Measurements from ENCODE around the gene ZBTB7C.

Gene ZBTB7C

DNA sequence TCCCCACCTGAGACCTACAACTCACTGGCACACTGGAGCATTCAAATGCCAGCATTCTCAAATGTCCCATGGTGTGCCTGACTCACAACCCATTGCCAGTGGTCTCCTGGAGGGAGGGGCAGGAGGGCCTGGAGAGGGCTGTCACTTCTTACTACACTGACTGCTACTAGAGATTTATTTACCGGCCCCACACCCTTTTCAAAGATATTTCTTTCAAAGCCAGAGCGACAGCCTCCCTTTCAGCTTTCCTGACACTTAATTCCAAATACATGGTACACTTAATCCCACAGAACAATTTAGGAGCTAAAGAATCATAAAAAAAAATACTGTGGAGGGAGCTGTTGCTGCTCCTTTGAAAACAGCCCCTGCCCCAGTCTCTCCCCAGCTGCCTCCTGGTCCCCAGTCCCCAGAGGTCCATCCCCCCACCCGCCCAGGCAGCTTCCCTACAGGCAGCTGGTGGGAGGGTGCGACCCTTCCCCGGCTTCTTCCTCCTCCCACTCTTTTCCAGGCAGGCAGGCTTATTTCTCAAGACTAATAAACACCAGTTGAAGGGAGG is 349.6 kb downstream of the ZBTB7C start:
- DNase-seq (ENCODE audit: low spot score) = no peak

DNA sequence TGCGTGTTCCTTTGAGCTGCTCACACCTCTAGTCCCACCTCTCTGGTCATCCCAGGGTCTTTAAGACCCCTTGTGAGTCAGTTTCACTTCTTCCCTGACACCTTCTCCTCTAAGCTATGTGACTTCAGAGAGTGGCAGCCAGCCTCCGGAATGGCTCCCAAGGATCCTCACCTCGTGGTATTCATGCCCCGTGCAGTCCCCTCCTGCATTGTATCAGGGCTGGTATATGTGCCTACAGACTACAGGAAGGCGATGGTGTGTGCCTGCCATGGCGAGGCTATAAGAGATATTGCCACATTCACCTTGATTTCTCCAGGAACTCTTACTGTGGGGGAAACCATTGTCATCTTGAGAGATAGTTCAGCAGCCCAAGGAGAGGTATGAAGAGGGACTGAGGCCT is 350.7 kb downstream of the ZBTB7C start:
- DNase-seq (ENCODE audit: low spot score) = no peak

DNA sequence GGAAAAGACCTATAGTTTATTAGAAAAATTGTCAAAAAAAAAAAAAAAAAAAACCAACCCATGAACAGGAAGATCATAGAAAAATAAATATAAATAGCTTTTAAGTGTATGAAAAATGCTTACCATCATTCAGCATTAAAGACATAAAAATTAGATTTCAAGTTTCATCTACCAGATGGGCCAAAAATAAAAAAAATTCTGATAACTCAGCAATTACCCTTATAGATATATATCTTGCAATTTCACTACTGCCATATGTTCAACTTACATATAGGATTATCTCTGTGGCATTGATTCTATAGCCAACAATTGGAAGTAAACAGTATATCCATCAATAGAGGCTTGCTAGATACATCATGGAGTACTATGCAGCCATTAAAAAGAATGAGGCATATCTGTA is 352.2 kb downstream of the ZBTB7C start:
- DNase-seq (ENCODE audit: low spot score) = no peak

DNA sequence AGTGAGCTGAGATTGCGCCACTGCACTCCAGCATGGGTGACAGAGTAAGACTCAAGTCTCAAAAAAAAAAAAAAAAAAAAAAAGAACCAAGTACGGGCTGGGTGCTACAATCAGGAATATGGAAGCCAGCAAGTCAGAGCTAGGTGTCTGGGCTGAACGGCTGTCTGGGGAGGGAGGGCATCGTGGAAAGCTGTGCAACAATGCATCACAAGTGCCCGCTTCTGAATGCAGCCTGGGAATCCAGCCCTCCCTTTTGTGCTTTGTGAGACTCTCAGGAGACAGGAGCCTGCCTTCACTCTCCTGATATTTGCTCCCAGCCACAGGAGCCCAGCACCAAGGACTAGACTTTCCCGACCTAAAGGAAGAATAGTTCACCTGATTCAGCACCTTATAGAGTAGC is 353.8 kb downstream of the ZBTB7C start:
- no peak for DNase-seq (ENCODE audit: low spot score)

DNA sequence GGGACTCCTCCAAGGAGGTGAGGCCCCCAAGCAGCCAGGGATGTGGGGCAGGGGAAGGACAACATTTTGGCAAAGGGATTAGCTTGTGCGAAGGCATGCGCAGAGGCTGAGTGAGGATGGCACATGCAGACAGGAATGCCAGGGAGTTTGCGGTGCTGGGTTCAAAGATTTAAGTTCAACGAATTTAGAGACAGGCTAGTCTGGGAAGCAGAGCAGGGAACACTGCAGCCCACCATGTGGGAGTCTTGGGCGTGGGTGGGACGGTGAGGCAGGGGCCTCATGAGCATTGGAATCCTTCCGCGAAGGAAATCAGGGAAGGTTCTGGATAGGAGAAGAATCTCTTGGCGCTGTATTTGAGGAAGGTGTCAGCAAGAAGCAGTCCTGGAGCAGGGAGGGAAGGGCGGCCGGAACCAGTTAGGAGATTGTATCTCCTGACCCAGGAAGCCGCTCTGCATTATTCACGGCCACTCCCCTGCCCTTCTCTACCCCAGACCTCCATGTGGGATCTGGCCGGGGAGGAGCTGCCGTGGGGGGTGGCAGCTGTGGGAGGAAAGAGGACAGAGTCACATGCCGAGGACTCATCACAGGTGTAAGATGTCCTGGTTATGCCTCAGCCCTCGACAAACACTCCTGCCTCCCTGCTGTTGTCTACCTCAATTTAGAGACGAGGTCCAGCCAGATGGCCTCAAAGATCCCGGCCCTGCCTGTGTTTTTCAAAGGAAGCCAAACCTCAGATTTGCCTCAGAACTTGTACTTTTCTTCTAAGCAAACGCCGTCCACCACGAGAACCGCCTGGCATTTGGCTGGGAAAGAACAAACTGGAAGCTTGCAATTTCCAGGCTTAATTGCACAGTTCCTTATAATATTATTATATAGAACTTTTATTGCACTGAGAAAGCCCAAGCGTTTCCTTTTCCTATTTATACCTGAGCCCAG is 355.0 kb downstream of the ZBTB7C start:
- DNase-seq (ENCODE audit: low spot score) = peak; percentile 23

DNA sequence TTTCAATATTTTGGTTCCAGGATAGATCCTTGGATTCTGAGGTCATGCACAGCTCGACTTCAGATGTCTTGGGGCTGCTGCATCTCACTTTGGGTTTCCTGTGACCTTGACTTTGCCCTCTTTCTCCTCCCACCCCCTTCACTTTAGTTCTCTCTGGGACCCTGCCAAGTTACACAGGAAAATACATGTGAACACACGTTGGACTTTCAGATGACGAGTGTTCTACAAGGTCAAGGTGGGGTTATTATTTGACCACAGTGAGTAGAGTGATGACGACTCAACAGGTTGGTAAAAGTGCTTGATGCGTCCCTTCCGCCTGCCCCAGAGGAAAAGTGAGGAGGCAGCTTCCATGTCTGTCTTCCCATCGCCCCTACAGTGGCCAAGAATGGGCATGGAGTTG is 356.3 kb downstream of the ZBTB7C start:
- DNase-seq (ENCODE audit: low spot score) = no peak

DNA sequence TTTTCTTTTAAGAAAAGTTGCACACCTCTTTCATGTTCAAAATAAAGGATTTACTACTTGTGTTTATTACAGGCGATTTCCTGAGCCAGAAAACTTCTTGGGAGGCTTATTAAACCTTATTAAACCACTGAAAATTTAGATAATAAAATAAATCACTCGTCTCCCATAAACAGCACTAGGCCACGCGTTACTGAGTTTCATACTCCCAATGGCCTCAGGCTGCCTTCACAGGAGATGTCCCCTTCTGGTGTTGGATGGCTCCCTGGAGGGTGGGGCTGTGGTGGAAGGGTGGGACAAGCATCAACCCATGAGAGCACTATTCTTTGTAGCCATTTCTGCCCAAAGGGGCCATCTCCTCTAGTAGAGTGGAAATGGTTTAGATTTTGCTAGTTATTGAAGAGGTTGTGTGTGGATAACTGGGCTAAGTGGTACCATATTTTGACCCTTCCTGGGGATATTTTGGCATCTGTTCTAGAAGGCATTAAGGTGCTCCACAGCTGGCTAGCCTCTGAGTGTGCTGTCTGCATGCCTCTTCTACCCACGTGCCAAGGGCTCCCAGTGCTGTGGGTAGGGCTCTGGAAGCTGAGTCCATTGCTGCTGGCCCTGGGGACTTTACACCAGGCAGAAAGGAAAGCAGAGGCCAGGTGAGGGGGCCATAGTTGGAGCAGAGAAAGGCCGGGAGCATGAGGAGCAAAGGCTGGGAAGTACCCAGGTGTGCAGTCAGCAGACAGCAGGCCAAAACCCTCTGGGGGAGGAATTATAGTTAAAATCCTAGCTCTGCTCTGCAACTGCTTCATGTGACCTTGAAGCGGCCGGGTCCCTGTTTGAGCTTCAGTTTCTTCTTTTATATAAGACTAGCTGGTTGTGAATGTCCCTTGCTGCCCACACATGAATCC is 357.0 kb downstream of the ZBTB7C start:
- DNase-seq (ENCODE audit: low spot score) = no peak

DNA sequence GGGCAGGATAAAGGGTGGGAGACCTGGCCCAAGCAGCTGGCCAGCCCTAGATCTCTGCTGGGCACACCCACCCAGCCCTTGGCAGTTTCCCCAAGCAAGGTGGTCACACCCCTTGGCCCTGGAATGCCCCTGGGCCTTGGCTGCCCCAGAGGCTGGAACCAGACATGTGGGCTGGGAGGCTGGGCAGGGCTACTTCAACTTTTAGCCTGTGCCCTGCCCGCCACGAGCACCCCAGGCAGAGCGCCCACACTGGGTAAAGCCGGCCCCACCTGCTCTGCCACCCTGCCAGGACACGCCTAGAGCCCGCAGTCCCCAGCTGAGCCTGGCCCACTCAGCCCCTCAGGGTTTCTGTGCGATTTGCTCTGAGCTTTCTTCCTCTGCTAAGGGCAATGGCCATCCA is 359.0 kb downstream of the ZBTB7C start:
- no peak for DNase-seq (ENCODE audit: low spot score)

DNA sequence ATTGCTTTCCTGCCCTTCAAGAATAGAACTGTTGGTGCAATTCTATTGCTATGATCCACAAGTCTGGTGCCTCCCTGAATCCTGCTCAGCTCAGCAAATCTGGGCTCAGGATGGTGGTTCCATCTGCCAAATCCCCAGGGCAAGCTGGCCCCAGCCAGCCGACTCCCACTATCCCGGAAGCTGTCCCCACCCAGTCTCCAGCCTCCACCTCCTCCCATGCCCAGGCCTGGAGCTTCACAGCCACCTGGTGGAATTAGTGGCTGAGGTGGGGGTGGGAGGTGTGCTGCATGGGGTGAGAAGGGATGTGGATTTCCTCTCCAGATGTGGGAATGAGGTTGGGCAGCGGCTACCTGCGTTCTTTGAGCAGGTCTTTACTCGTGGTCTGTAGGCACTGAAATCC is 359.4 kb downstream of the ZBTB7C start:
- peak; percentile 27 for DNase-seq (ENCODE audit: low spot score)

DNA sequence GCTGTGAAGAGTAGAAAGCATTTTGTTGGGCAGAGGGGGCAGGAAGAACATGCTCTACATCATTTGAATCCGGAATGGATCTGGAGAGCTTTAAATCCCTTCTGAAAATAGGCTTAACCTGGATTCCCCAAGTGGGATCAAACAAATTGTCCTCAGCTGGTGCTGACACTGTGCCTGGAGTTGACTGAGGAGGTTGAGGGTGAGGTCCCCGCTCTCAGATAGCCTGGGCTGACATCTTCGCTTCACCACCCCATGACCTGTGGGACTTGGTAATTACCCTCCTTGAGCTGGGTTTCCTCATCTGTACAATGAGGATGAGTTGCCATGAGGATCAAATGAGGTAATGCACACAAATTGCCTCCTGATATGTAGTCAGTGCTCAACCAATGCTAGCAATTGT is 360.9 kb downstream of the ZBTB7C start:
- DNase-seq (ENCODE audit: low spot score) = no peak

DNA sequence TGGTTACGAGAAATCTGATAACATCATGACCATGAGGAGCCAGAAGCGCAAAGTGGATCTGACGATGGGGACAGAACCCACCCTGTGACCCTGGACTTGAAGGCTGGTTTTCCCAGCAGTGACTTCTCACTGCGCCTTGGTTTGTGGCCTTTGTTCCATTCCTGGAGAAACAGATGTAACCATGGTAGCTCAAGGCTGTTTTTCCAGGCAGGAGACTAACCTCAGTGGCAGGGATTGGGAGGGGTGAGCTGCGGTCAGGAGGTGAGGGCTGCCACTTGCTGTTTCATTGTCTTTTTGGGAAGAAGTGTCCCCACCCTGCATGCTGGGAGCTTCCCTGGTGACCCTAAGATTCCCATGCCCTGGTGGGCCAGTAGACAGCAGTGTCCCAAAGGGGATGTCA is 362.3 kb downstream of the ZBTB7C start:
- no peak for DNase-seq (ENCODE audit: low spot score)

DNA sequence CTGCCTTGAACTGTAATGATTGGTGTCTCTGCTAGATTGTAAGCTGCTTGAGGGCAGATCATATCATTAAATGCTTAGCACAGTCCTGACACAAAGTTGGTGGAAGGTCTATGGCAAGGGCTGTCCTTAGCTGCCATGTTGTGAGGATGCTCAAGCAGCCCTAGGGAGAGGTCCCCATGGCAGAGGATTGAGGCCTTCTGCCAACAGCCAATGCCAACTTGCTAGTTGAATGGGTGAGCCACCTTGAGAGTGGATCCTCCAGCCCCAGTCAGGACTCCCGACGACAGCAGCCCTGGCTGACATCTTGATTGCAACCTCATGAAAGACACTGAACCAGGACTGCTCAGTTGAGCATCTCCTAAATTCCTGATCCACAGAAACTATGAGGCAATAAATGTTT is 363.4 kb downstream of the ZBTB7C start:
- no peak for DNase-seq (ENCODE audit: low spot score)

DNA sequence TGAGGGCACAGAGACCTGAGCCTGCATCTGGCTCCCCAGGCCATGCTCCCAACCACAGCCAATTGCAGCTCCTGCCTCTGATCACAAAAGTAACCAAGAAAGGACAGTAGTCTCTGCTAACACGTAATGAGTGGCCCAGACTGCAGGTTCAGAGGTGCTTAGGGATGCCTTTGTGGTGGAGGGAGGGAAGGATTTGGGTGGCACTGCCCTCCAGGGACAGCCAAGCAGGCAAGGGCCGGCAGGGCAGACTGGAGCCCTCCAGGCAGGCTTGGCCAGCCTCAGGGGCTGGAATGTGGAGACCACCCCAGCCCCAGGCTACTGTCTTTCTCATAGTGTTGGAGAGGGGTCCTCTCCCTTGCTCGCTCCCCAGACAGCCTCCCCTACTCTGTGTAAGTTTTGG is 364.2 kb downstream of the ZBTB7C start:
- no peak for DNase-seq (ENCODE audit: low spot score)

DNA sequence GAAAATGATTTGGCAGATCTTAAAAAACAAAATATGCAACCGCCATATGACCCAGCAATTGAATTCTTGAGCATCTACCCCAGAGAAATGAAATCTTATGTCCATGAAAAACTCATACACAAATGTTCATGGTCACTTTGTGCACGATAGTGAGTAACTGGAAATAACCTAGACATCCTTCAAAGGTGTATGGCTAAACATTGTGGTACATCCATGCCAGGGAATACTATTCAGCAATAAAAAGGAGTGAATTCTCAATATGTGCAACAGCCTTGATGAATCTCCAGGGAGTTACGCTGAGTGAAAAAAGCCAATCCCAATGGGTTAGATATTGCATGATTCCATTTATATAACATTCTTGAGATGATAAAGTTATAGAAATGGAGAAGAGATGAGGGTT is 366.0 kb downstream of the ZBTB7C start:
- no peak for DNase-seq (ENCODE audit: low spot score)

DNA sequence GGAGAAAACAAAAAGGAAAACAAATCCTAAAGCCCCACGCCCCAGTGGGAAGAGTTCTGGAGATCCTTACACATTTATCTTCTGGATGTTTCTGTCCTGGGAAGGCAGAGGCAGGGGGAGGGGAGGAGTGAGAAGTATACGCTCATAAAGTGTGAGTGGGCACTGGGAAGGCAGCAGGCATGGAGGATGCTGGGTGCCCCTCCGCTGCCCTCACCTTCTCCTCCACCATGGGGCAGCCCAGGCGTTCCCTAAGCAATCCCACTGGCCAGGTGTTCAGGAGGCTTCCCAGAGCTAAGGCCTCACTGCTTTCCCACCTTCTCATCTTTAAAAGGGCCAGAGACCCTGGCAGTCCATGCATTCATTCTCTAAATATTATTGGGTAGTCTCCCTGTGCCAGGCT is 366.8 kb downstream of the ZBTB7C start:
- no peak for DNase-seq (ENCODE audit: low spot score)

DNA sequence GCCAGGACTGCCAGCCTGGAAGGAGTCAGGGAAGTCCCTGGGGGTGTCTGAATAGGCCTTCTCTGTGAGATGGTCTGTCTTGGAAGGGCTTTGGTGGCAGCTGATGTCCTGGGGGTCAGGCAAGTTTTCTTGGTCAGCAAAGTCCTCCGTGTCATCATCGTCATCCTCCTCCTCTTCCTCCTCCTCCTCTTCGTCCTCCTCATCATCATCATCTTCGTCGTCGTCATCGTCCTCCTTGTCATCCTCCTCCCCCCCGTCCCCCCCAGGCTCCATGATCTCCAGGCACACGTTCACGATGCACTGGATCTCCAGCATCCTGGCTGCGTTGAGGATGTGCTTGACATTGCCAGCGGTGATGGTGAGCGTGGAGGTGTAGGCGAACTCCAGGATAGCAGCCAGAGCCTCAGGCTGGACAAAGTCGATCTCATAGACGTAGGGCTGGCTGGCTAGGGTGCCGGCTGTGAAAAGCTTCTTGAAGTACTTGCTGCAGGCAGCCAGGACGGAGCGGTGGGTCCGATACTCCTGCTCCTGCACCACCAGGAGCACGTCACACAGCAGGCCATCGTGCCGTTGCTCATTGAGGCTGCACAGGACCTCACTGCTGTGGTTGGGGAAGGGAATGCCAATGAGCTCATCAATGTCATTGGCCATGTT is 368.6 kb downstream of the ZBTB7C start:
- no peak for DNase-seq (ENCODE audit: low spot score)

DNA sequence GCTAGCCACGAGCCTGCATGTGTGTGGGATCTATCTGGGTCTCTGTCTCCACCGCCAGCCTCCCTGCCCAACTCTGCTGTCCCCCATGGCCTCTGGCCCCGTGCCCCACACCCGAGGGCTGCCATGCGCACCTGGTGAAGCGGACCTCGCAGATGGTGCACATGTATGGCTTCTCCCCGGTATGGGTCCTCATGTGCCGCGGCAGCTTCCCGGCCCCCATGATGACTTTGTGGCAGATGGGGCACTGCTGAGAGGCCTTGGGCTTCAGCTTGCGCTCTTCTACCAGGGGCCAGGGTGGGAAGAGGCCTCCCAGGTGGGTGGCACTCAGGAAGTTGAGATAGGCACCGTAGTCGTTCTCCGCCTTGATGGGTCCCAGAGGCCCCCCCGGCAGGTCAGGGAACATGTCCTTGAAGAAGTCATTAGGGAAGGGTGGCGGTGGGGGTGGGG is 369.4 kb downstream of the ZBTB7C start:
- no peak for DNase-seq (ENCODE audit: low spot score)

DNA sequence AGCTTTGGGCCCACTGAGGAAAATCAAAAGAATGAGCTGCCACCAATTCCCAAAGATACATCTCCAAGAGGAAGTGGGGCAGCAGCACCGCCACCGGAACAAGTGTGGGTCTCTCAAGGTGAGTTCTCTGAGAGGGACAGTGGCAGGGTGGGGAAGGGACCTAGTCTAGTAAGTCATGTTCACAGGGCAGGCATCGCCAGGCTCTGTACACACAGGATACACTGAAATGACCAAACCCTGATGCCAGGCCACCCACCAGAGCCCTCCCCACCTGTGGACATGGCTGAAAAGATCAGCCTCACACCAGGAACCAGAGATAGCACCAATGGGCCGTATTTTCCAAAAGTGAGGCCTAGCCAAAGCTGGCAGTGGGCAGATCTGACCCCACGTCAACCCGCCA is 370.5 kb downstream of the ZBTB7C start:
- no peak for DNase-seq (ENCODE audit: low spot score)

DNA sequence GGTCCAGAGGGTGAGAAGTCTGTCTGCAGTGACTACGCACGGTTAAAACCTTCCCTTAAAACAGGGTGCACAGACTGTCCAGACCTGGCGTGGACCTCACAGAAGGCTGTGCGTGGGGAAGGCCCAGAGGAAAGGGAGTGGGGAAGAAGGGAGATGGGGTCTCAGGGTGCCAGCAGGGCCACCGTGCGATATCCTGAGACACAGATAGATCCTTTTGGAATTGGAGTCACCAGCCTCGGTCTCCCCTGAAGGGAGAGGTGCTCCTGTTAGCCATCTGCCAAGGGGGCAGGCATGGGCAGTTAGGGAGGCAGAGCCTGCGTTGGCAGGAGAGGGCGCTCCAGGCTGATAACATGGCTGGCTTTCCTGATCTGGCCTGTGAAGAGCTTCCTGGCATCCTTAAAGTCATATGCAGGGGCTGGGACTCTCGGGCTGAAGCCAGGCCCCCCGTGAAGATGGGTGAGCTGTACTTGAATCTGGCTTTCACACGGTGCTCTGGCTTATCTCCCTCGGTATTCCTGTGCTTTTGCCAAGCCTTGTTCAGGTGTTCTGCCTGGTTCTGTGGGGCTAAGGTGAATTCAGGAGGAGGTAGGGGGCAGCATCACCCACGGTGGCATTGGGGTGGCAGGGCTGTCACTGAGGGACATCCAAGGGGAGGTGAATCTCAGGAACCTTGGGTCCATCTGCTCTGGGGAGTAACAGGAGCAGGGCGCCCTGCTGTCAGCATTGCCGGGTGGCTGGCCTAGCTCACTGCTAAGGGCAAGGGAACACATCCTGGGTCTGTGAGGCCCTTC is 371.5 kb downstream of the ZBTB7C start:
- DNase-seq (ENCODE audit: low spot score) = no peak

DNA sequence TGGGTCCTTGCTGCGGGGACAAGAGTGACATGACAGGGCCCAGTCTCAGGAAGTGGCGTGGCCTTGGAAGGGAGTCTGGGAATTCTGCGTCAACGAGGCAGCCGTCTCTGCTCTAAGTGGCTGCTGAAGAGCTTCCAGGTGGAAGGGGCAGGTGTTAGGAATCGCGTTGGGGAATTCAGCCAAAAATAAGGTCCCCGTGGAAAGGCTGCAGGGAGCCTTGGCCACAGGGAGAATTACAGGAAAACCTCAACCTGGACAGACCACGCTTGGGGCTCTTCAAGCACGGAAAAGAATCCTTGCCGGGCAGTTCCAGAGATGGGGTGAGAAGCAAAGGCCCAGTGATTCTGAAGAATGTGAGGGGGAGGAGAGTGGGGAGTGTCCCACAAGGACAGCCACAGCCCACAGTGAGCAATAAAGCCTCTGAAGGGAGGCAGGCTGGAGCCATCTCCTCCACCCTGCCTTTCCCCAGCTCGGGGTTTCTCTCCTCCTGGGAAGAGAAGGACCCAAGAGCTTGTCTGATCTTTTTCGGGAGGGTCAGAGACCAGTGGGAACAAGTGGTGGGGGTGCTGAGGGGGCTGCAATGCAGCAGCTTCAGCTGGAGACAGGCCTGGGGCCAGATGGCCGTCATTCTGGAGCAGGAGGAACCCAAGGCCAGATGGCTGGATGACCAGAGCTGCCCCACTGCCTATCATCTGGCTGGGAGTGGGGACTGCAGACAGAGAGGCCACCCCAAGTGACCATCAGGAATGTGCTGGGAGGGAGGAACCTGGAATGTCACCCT is 372.4 kb downstream of the ZBTB7C start:
- peak; percentile 29 for DNase-seq (ENCODE audit: low spot score)

DNA sequence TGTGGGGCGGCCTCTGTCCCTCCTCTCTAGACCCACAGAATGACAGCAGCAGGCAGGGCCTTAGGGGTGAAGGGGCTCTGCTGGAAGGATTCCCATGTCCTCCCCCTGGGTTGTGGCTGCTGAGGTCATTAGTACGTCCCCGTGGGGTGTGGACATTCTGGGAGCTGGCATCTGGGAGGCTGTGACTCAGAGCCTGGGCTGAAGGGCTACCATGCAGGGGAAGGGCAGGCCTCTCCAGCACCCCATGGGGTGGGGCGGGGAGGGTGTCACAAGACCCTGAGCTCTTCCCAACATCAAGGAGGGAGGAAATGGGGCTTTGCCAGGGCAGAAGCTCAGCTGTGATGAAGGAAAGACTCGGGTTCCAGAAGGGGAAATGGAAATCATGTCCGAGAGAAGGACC is 373.0 kb downstream of the ZBTB7C start:
- no peak for DNase-seq (ENCODE audit: low spot score)
